Measurements from ENCODE around the gene MRPL37. TPM values are rescaled to one million over a fixed set of nuclear protein-coding genes. Genes with fewer than 3 reads are reported as not detected.

MRPL37 gene
- total RNA-seq = 41.8 TPM
- long read RNA-seq, transcript MRPL37-202 (7 exons, 1,483 nt) = major isoform, 47 of 73 reads
- long read RNA-seq, partial matches to known transcripts = 23 of 73 reads
- long read RNA-seq, other reads (novel, unspliced or antisense) = 3 of 73 reads

GRCh38 chr1:54199765-54200518 is at the start of gene MRPL37, which contains the start of gene CYB5RL:
Gene MRPL37 (plus strand): TSS chr1:54200167. CDS start chr1:54200244, 77 bp downstream.
Gene CYB5RL (minus strand): TSS chr1:54200030. CDS start chr1:54195616, 4,414 bp downstream.
- DNase-seq (peak; percentile 92), ATAC-seq (peak; percentile 98 to 100)
- no peak for TF ChIP-seq CTCF (IDR thresholded peaks at IDR 0.05)
- no peaks in the 10 kb centered on the region for H3K9me3 ChIP-seq
- H3K27me3 ChIP-seq (ENCODE audit: low read depth) = no peaks in the 10 kb centered on the region
- peak within 1 kb of the TSS; percentile 99 for H3K4me3 ChIP-seq
- peak within 1 kb of the TSS; percentile 83 for H3K27ac ChIP-seq
- intact Hi-C loops (cut with DNase I) = no loop called here
- H3K36me3 ChIP-seq = peaks cover 18% of the 10 kb centered on the region
- peaks cover 23% of the 10 kb centered on the region for H3K4me1 ChIP-seq

- H3K4me3 ChIP-seq = no peak overlapping the region
- no peaks in the 10 kb centered on the region for H3K4me1 ChIP-seq
- DNase-seq (no peak), ATAC-seq (no peak)
- intact Hi-C loops (cut with DNase I) = no loop called here
- H3K9me3 ChIP-seq = no peaks in the 10 kb centered on the region
- no peak overlapping the region for H3K27ac ChIP-seq
- no peaks in the 10 kb centered on the region for H3K27me3 ChIP-seq (ENCODE audit: low read depth)
- H3K36me3 ChIP-seq = no peaks in the 10 kb centered on the region
- no peak for TF ChIP-seq CTCF (IDR thresholded peaks at IDR 0.05)
These were observed 49.0 kb upstream of the MRPL37 start for GRCh38 chr1:54151013-54151412.

DNA sequence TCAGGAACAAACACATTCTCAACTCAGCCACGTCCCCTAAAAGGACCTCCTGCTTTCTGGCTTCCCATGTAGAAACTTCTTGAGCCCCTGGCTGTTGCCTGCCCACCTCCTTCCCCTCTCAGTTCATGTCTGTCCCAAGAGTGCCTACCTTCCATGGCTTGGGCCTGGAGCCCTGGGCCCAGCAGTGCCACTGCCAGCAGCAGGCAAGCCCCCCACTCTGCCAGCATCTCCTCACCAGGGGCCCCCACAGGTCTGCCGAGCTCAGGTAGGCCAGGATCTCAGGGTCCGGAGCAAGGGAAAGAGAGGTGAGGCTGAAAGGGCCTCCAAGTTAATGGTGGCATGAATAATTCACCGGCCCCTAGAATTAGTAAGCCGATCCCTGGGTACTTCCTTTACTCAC is 47.3 kb upstream of the MRPL37 start, which contains the start of gene CDCP2:
TSS of gene CDCP2 (minus strand) at position 305 of the 400 bp plus-strand sequence. CDS start at position 227, 78 bp downstream.
- H3K4me1 ChIP-seq = no peaks in the 10 kb centered on the region
- H3K36me3 ChIP-seq = no peaks in the 10 kb centered on the region
- H3K9me3 ChIP-seq = no peaks in the 10 kb centered on the region
- no peak for DNase-seq
- H3K4me3 ChIP-seq = no peak within 1 kb of the TSS
- no peak for TF ChIP-seq CTCF (IDR thresholded peaks at IDR 0.05)
- no peaks in the 10 kb centered on the region for H3K27me3 ChIP-seq (ENCODE audit: low read depth)
- ATAC-seq = no peak
- intact Hi-C loops (cut with DNase I) = no loop called here
- peak within 1 kb of the TSS; percentile 64 for H3K27ac ChIP-seq

DNA sequence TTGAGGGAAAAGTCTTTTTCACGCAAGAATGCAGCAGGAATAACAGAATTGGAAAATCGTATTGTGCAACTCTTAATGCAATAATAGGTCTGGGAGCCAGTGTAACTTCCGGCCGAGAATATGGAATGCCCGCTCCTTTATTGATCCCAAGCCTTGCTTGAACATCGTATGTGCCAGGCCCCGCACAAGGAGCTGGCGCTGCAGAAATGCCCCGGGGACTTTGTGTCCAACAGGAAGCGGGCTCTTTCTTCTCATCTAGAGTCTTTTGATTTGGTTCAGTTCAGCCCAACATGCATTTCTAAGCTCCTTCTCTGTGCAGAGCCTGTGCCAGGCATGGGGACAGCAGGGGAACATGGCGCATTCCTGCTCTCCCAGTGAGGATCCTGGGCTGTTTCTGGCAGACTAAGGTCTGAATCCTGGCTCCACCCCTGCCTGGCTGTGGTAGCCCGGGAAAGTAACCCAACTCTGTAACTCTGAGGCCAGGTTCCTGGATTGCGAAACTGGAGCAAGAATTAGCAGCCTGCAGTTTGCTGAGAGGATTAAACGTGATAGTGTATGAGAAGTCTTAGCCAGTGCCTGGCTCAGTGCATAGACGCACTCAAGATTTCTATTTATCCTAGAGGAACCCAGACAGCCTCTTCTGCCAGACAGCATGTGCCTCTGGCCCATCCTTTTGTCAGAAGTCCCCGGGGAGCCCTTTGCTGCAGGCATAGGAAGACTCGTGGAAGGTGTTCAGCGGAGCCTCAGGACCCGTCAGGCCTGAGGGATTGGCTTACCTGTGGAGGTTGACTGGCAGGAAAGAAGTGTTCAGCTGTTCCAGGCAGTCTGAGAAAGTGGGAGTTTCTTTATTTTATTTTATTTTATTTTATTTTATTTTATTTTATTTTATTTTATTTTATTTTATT is 46.2 kb upstream of the MRPL37 start:
- no peak for TF ChIP-seq CTCF (IDR thresholded peaks at IDR 0.05)
- no peaks in the 10 kb centered on the region for H3K36me3 ChIP-seq
- intact Hi-C loops (cut with DNase I) = no loop called here
- peak overlapping the region; percentile 64 for H3K27ac ChIP-seq
- no peaks in the 10 kb centered on the region for H3K9me3 ChIP-seq
- H3K4me1 ChIP-seq = no peaks in the 10 kb centered on the region
- H3K4me3 ChIP-seq = no peak overlapping the region
- no peaks in the 10 kb centered on the region for H3K27me3 ChIP-seq (ENCODE audit: low read depth)
- ATAC-seq (peak; percentile 73 to 74), DNase-seq (no peak)

GRCh38 chr1:54156201-54156600 is 43.8 kb upstream of the MRPL37 start:
- no peak for TF ChIP-seq CTCF (IDR thresholded peaks at IDR 0.05)
- Histone ChIP-seq H3K27me3 (ENCODE audit: low read depth) (no peaks in the 10 kb centered on the region), H3K4me1 (no peaks in the 10 kb centered on the region), H3K36me3 (no peaks in the 10 kb centered on the region), H3K4me3 (no peak overlapping the region), H3K9me3 (no peaks in the 10 kb centered on the region), H3K27ac (no peak overlapping the region)
- ATAC-seq (no peak), DNase-seq (no peak)
- intact Hi-C loops (cut with DNase I) = no loop called here
